HEK293T (cell line): ENCODE results near the gene RBL2.

ENCODE experiments used
- ARNT ChIP-seq: fragments of 450-650 bp; IDR thresholded peaks from 2 replicates; pipeline ENCODE4 v1.6.1; 2017; ENCODE audit warnings: mild to moderate bottlenecking
- FOXM1 ChIP-seq: fragments of 450-650 bp; IDR thresholded peaks from 2 replicates; pipeline ENCODE4 v1.6.1; 2017; ENCODE audit warnings: mild to moderate bottlenecking, borderline replicate concordance
- SP1 ChIP-seq: fragments of 450-650 bp; IDR thresholded peaks from 2 replicates; pipeline ENCODE4 v1.6.1; 2017

- TF ChIP-seq FOXM1 (no peak), SP1 (no peak), ARNT (no peak)
Measured at GRCh38 chr16:53413864-53414263, 20.4 kb upstream of the RBL2 start.
